ENCODE results near the gene YOD1. TPM values are rescaled to one million over a fixed set of nuclear protein-coding genes. Genes with fewer than 3 reads are reported as not detected.

The YOD1 gene
- total RNA-seq, 2 donors from 2014 or later = 3.5 to 4.7 TPM

DNA sequence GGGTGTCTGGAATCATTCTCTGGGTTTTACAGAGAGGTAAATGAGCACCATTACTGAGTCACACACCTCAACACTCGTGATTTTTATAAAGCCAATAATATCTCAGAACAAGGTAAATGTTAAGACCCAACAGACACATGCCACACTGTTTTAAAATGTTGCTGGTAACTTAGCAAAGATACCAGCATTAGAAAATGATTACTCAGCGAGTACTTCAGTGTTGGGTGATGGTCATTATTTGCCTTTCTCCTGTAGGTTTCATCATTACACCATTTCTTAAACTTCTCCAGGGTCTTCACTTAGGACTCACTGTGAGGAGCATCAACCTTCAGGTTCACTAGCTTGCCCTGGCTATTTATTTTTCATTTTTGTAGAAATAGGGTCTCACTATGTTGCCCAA lies 30.8 kb upstream of the YOD1 start:
- Histone ChIP-seq H3K4me3 (no peak overlapping the region), H3K27me3 (no peaks in the 10 kb centered on the region), H3K4me1 (peaks cover 0 to 16% of the 10 kb centered on the region in 2 donors), H3K36me3 (peaks cover 14% of the 10 kb centered on the region), H3K27ac (no peak overlapping the region), H3K9me3 (no peaks in the 10 kb centered on the region)
- no peak for DNase-seq (ENCODE audit: low spot score)
- TF ChIP-seq, protein P1, sequence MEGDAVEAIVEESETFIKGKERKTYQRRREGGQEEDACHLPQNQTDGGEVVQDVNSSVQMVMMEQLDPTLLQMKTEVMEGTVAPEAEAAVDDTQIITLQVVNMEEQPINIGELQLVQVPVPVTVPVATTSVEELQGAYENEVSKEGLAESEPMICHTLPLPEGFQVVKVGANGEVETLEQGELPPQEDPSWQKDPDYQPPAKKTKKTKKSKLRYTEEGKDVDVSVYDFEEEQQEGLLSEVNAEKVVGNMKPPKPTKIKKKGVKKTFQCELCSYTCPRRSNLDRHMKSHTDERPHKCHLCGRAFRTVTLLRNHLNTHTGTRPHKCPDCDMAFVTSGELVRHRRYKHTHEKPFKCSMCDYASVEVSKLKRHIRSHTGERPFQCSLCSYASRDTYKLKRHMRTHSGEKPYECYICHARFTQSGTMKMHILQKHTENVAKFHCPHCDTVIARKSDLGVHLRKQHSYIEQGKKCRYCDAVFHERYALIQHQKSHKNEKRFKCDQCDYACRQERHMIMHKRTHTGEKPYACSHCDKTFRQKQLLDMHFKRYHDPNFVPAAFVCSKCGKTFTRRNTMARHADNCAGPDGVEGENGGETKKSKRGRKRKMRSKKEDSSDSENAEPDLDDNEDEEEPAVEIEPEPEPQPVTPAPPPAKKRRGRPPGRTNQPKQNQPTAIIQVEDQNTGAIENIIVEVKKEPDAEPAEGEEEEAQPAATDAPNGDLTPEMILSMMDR (IDR thresholded peaks at IDR 0.05) = no peak

DNA sequence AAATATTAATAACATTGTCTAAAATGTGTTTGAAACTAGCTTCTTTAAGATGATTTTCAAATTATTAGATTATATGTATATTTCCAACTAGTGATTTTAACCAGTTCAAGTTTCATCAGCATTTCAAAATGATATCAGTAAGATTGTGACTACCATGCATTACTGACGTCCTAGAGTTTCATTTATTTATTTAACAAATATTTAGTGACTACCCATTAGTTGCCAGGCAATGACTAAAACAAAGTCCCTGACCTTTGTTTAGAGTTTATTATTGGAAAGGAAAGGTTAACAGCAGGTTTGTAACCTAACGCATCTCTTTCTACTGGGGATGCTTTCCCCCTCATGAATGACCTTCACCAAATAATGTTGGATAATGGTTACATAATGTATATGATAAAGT lies 30.1 kb upstream of the YOD1 start:
- H3K9me3 ChIP-seq = no peaks in the 10 kb centered on the region
- TF ChIP-seq, protein P1 (IDR thresholded peaks at IDR 0.05) = no peak
- no peak overlapping the region for H3K4me3 ChIP-seq
- no peak for DNase-seq (ENCODE audit: low spot score)
- peaks cover 14% of the 10 kb centered on the region for H3K36me3 ChIP-seq
- H3K27me3 ChIP-seq = no peaks in the 10 kb centered on the region
- peaks cover 0 to 17% of the 10 kb centered on the region in 2 donors for H3K4me1 ChIP-seq
- no peak overlapping the region for H3K27ac ChIP-seq

DNA sequence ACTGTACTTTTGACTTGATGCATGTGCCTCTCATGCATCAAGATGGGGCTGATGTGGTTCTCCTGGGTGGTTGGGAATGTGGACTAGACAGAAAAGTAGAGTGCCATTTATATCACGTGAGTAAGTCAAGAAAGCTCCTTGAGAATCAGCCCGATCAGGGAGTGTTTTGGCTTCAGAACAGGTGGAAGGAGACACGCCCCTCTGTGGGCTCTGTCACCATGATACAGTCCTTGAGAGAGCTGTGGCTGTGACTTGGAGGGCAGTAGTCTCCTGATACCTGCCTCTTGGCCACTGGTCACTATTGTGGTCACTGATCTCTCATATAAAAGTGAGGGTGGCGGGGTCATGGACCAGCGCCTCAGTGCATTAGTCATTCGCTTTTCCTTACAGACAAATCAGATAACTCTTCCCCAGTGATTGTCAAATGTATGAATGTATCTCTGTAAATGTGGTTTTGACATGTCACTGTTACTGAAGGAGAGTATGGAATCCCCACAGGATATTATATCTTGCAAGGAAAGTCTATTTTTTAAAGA lies 28.8 kb upstream of the YOD1 start:
- Histone ChIP-seq H3K27me3 (no peaks in the 10 kb centered on the region), H3K4me1 (peaks cover 0 to 14% of the 10 kb centered on the region in 2 donors), H3K36me3 (peaks cover 14% of the 10 kb centered on the region), H3K9me3 (no peaks in the 10 kb centered on the region), H3K4me3 (no peak overlapping the region), H3K27ac (no peak overlapping the region)
- TF ChIP-seq, protein P1 (IDR thresholded peaks at IDR 0.05) = no peak
- DNase-seq (ENCODE audit: low spot score) = no peak

DNA sequence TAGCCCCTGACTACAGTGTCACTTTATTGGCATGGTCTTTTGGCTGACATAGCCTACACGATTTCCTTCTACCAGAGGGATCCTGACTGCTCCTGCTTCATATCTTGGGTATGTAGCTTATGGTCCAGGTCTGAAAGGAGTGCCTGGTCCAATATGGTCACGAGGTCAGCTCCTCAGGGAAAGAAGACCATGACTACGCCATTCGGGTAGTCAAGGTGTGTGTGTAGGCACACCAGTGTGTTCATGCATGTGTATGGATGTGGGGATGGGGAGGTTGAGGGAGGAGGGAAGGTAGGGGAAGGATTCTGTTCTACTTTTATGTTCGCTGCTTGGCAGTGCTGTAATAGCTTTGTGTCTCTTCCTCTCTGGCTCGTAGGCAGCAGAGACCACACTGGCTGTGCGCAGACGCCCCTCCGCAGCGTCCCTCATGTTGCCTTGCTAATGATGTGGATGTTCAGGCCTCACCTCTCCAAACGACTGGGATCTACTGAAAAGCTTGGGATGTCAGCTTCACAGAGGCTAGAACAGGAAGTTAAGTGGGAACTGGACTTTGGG lies 27.6 kb upstream of the YOD1 start:
- TF ChIP-seq, protein P1 (IDR thresholded peaks at IDR 0.05) = no peak
- H3K9me3 ChIP-seq = no peaks in the 10 kb centered on the region
- no peak overlapping the region for H3K27ac ChIP-seq
- DNase-seq (ENCODE audit: low spot score) = no peak
- H3K27me3 ChIP-seq = no peaks in the 10 kb centered on the region
- no peak overlapping the region for H3K4me3 ChIP-seq
- peaks cover 14% of the 10 kb centered on the region for H3K36me3 ChIP-seq
- H3K4me1 ChIP-seq = peaks cover 0 to 10% of the 10 kb centered on the region in 2 donors

DNA sequence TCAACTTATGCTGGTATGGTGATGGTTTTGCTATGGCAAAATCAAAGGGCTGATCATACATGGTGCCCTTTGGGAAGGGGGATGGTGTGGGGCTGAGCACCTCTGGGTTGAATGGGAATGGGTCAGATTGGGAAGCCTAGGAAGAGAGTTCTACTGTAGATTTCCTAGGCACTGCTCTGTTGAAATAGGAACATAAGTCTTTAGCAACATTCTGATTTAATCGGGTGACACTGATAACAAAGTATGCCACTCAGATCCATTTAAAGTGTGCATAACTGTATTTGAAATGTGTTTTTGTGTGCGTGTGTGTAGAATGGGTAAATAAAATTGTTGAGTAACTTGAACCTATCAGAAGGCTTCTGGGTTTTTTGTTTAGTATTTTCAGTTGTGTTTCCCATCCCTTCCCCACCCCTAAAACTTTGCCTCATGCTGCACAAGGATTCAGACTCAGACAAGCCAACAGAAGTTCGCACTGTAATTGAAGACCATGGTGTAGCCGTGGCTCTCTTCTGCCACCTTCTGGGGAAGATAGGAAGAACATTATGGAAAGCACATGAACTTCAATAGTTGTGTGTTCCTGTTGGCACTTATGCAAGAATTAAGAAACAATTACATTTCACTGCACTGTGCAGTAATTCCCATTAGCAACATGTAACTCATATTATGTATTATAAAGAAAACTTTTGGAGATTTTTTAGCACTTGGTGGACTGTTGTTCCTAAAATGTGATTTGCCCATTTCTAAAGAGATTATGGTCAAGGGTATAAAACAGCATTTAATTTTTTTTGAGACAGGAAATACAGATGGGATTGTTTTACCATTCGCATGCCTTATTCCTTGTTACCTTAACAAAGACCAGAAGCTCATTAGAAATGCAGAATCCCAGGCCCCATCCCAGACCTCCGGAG lies 26.7 kb upstream of the YOD1 start:
- peaks cover 18% of the 10 kb centered on the region for H3K36me3 ChIP-seq
- peaks cover 0 to 10% of the 10 kb centered on the region in 2 donors for H3K4me1 ChIP-seq
- TF ChIP-seq, protein P1 (IDR thresholded peaks at IDR 0.05) = peak; percentile 87 to 91
- H3K27me3 ChIP-seq = no peaks in the 10 kb centered on the region
- DNase-seq (ENCODE audit: low spot score) = peak; percentile 77
- no peaks in the 10 kb centered on the region for H3K9me3 ChIP-seq
- H3K4me3 ChIP-seq = no peak overlapping the region
- H3K27ac ChIP-seq = peak overlapping the region in 1 of 2 donors; percentile 50

Data from right atrium auricular region (tissue), 2 donors.